Occipital lobe (tissue), 2 donors: ENCODE results near the gene PCDHB7. TPM values are rescaled to one million over a fixed set of nuclear protein-coding genes. Genes with fewer than 3 reads are reported as not detected.
"Not testable (repeated sequence)": the region's sequence is repeated elsewhere in the genome, so short reads cannot be mapped to it uniquely, and the experiment has no call there.

ENCODE experiments used
- DNase-seq: peaks from one replicate; lab custom pipeline; 2025; lab: John Stamatoyannopoulos, UW
- total RNA-seq: library from RNA; depleted of rRNA; stranded (reverse); fragments of >200 nt; gene quantifications from one replicate; pipeline ENCODE4 v1.2.3, GENCODE V29; 2014

Gene PCDHB7
- total RNA-seq, 1 donor from 2014 or later: 13.4 TPM

GRCh38 chr5:141179876-141180275 is 7.4 kb downstream of the PCDHB7 start:
- not testable (repeated sequence) for DNase-seq

- no peak for DNase-seq
Measured at GRCh38 chr5:141180313-141180712, 7.9 kb downstream of the PCDHB7 start.

- no peak for DNase-seq
Measured at GRCh38 chr5:141182248-141182647, 9.8 kb downstream of the PCDHB7 start, which contains the start of gene PCDHB16. PCDHB16 (plus strand) TSS chr5:141182387; CDS start chr5:141182560, 173 bp downstream.

GRCh38 chr5:141184117-141184855 is 11.8 kb downstream of the PCDHB7 start:
- DNase-seq: not testable (repeated sequence)

GRCh38 chr5:141186897-141187512 is 14.6 kb downstream of the PCDHB7 start, which contains the start of gene PCDHB9:
PCDHB9 (plus strand) TSS chr5:141187161; CDS start chr5:141187319, 158 bp downstream.
- no peak for DNase-seq

GRCh38 chr5:141188682-141189081 is 16.2 kb downstream of the PCDHB7 start:
- DNase-seq: not testable (repeated sequence)

GRCh38 chr5:141189131-141189530 is 16.7 kb downstream of the PCDHB7 start:
- not testable (repeated sequence) for DNase-seq

GRCh38 chr5:141192110-141192725 is 19.8 kb downstream of the PCDHB7 start, which contains the start of gene PCDHB10:
PCDHB10 (plus strand) TSS chr5:141192353; CDS start chr5:141192553, 200 bp downstream.
- DNase-seq: no peak

GRCh38 chr5:141194332-141194731 is 21.9 kb downstream of the PCDHB7 start:
- DNase-seq: not testable (repeated sequence)

GRCh38 chr5:141196363-141196762 is 23.9 kb downstream of the PCDHB7 start:
- no peak for DNase-seq

GRCh38 chr5:141199359-141200235 is 27.2 kb downstream of the PCDHB7 start, which contains the start of gene PCDHB11:
PCDHB11 (plus strand) TSS chr5:141199627; CDS start chr5:141199775, 148 bp downstream.
- DNase-seq: no peak

GRCh38 chr5:141201126-141201525 is 28.7 kb downstream of the PCDHB7 start:
- not testable (repeated sequence) for DNase-seq

GRCh38 chr5:141201646-141202045 is 29.2 kb downstream of the PCDHB7 start:
- not testable (repeated sequence) for DNase-seq

GRCh38 chr5:141208478-141208877 is 36.0 kb downstream of the PCDHB7 start, which contains the start of gene PCDHB12:
PCDHB12 (plus strand) TSS chr5:141208719; CDS start chr5:141208908, 189 bp downstream.
- no peak for DNase-seq

GRCh38 chr5:141210281-141210680 is 37.8 kb downstream of the PCDHB7 start:
- DNase-seq: not testable (repeated sequence)

GRCh38 chr5:141210849-141211248 is 38.4 kb downstream of the PCDHB7 start:
- not testable (repeated sequence) for DNase-seq

GRCh38 chr5:141213656-141214339 is 41.4 kb downstream of the PCDHB7 start, which contains the start of gene PCDHB13:
PCDHB13 (plus strand) TSS chr5:141213919; CDS start chr5:141214124, 205 bp downstream.
- not testable (repeated sequence) for DNase-seq

GRCh38 chr5:141214583-141214982 is 42.1 kb downstream of the PCDHB7 start:
- DNase-seq: not testable (repeated sequence)

- DNase-seq: not testable (repeated sequence)
Measured at GRCh38 chr5:141215504-141215903, 43.1 kb downstream of the PCDHB7 start.

- DNase-seq: not testable (repeated sequence)
Measured at GRCh38 chr5:141216035-141216434, 43.6 kb downstream of the PCDHB7 start.
